Astrocyte (in vitro differentiated cells and primary cell): ENCODE measurements around the gene BMPER. TPM values are rescaled to one million over a fixed set of nuclear protein-coding genes. Genes with fewer than 3 reads are reported as not detected.

Source experiments
- DNase-seq: peaks from one replicate; pipeline ENCODE4 v3.0.0-alpha.2; 2010; ENCODE audit warnings: low read depth
- FAIRE-seq: peaks from 2 replicates; lab custom pipeline; 2011; peaks lifted over from hg19 to GRCh38; lab: Jason Lieb, UNC
- H2AFZ ChIP-seq: 2 replicates; pipeline ENCODE4 v1.6.0; 2012; ENCODE audit warnings: low read depth, low read length, inconsistent platforms
- H3K27ac ChIP-seq: 2 replicates; pipeline ENCODE4 v1.5.1; 2011; ENCODE audit warnings: low read depth, low read length, inconsistent platforms
- H3K27me3 ChIP-seq: 2 replicates; pipeline ENCODE4 v1.6.0; 2011; ENCODE audit warnings: low read length, inconsistent platforms; ENCODE audit not compliant: insufficient read depth
- H3K36me3 ChIP-seq: 2 replicates; pipeline ENCODE4 v1.5.1; 2011; ENCODE audit warnings: low read length, inconsistent platforms; ENCODE audit not compliant: insufficient read depth
- H3K4me1 ChIP-seq: 2 replicates; pipeline ENCODE4 v1.5.1; 2011; ENCODE audit warnings: low read length, inconsistent platforms; ENCODE audit not compliant: insufficient read depth
- H3K4me2 ChIP-seq: 2 replicates; pipeline ENCODE4 v1.6.0; 2012; ENCODE audit warnings: low read length, inconsistent platforms
- H3K4me3 ChIP-seq: 2 replicates; pipeline ENCODE4 v1.5.1; 2011; ENCODE audit warnings: low read depth, mild to moderate bottlenecking, low read length, inconsistent platforms; ENCODE audit not compliant: insufficient read depth
- H3K79me2 ChIP-seq: 2 replicates; pipeline ENCODE4 v1.6.0; 2012; ENCODE audit warnings: mild to moderate bottlenecking, low read length, inconsistent platforms; ENCODE audit not compliant: insufficient read depth
- H3K9ac ChIP-seq: 2 replicates; pipeline ENCODE4 v1.6.0; 2012; ENCODE audit warnings: mild to moderate bottlenecking, low read length, inconsistent platforms
- H3K9me3 ChIP-seq: 2 replicates; pipeline ENCODE4 v1.5.1; 2012; ENCODE audit warnings: low read depth, mild to moderate bottlenecking, low read length, inconsistent platforms; ENCODE audit not compliant: insufficient read depth
- H4K20me1 ChIP-seq: 2 replicates; pipeline ENCODE4 v1.6.0; 2012; ENCODE audit warnings: low read length, inconsistent platforms; ENCODE audit not compliant: insufficient read depth
- H3K27ac Mint-ChIP-seq: one replicate; pipeline ENCODE4 v1.8.0; 2021; ENCODE audit warnings: mild to moderate bottlenecking, mixed read lengths; ENCODE audit not compliant: unreplicated experiment
- H3K27me3 Mint-ChIP-seq: one replicate; pipeline ENCODE4 v1.8.0; 2021; ENCODE audit warnings: low read depth, mixed read lengths; ENCODE audit not compliant: unreplicated experiment
- H3K36me3 Mint-ChIP-seq: one replicate; pipeline ENCODE4 v1.8.0; 2021; ENCODE audit warnings: low read depth, mixed read lengths; ENCODE audit not compliant: unreplicated experiment
- H3K4me1 Mint-ChIP-seq: one replicate; pipeline ENCODE4 v1.8.0; 2021; ENCODE audit warnings: low read depth, mixed read lengths; ENCODE audit not compliant: unreplicated experiment
- H3K4me3 Mint-ChIP-seq: one replicate; pipeline ENCODE4 v1.8.0; 2021; ENCODE audit warnings: mild to moderate bottlenecking, moderate library complexity, mixed read lengths; ENCODE audit not compliant: unreplicated experiment
- H3K9me3 Mint-ChIP-seq: one replicate; pipeline ENCODE4 v1.8.0; 2021; ENCODE audit warnings: mild to moderate bottlenecking, mixed read lengths; ENCODE audit not compliant: unreplicated experiment
- EZH2 ChIP-seq: IDR thresholded peaks from 2 replicates; pipeline ENCODE4 v1.6.1; 2012; ENCODE audit warnings: mild to moderate bottlenecking, low read length, inconsistent platforms; ENCODE audit not compliant: insufficient read depth
- total RNA-seq: library from RNA; stranded (reverse); gene quantifications from 2 replicates; pipeline ENCODE4 v1.2.1, GENCODE V29; 2021
- TF ChIP-seq, protein P1 (sequence below): IDR thresholded peaks from 2 replicates; pipeline ENCODE4 v1.5.1; 2011; ENCODE audit warnings: low read depth, mild to moderate bottlenecking, inconsistent platforms, low read length, moderate library complexity; ENCODE audit not compliant: insufficient read depth

The BMPER gene
- total RNA-seq, 1 donor from 2014 or later: 4.4 TPM

DNA sequence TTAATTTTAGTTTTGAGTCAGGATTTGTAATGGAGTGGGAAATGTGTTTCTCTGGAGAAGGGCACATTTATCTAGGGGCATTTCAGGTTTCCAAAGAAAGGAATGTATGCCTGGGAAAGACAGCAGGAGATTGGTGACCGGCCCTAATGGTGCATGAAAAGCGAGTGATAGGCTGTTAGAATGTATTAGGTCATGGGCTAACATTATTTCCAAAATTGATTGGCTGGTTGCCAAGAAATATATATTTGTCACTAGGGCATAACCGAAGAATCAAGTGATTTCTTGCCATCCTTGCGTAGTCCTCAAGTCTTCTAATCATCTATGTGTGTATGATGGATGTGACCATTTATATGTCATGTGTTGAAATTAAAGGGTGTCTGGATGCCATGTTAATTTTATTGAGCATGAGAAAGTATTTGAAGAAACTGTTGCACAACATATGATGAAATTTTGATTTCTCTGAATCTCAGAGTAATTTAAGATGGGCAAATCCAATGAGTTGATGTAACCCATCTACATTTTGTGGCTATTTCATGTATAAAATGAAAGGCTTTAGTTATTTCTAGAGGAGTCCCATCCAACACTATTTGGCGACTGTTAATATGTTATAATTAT, 248.4 kb downstream of the BMPER start:
- no peak overlapping the region for H3K9ac ChIP-seq
- Mint-ChIP-seq H3K36me3 (no peaks in the 10 kb centered on the region), H3K9me3 (no peaks in the 10 kb centered on the region), H3K27me3 (no peaks in the 10 kb centered on the region), H3K4me1 (peaks cover 16% of the 10 kb centered on the region), H3K4me3 (no peak overlapping the region), H3K27ac (no peak overlapping the region)
- peak; percentile 66 for FAIRE-seq
- no peaks in the 10 kb centered on the region for H3K27me3 ChIP-seq
- no peaks in the 10 kb centered on the region for H3K36me3 ChIP-seq
- H2AFZ ChIP-seq: no peak overlapping the region
- no peaks in the 10 kb centered on the region for H3K79me2 ChIP-seq
- H3K4me2 ChIP-seq: no peak overlapping the region
- peaks cover 6% of the 10 kb centered on the region for H3K4me1 ChIP-seq
- DNase-seq: no peak
- H3K27ac ChIP-seq: no peak overlapping the region
- TF ChIP-seq EZH2: no peak
- TF ChIP-seq, protein P1, sequence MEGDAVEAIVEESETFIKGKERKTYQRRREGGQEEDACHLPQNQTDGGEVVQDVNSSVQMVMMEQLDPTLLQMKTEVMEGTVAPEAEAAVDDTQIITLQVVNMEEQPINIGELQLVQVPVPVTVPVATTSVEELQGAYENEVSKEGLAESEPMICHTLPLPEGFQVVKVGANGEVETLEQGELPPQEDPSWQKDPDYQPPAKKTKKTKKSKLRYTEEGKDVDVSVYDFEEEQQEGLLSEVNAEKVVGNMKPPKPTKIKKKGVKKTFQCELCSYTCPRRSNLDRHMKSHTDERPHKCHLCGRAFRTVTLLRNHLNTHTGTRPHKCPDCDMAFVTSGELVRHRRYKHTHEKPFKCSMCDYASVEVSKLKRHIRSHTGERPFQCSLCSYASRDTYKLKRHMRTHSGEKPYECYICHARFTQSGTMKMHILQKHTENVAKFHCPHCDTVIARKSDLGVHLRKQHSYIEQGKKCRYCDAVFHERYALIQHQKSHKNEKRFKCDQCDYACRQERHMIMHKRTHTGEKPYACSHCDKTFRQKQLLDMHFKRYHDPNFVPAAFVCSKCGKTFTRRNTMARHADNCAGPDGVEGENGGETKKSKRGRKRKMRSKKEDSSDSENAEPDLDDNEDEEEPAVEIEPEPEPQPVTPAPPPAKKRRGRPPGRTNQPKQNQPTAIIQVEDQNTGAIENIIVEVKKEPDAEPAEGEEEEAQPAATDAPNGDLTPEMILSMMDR: no peak
- no peak overlapping the region for H3K4me3 ChIP-seq
- no peaks in the 10 kb centered on the region for H3K9me3 ChIP-seq
- no peaks in the 10 kb centered on the region for H4K20me1 ChIP-seq

DNA sequence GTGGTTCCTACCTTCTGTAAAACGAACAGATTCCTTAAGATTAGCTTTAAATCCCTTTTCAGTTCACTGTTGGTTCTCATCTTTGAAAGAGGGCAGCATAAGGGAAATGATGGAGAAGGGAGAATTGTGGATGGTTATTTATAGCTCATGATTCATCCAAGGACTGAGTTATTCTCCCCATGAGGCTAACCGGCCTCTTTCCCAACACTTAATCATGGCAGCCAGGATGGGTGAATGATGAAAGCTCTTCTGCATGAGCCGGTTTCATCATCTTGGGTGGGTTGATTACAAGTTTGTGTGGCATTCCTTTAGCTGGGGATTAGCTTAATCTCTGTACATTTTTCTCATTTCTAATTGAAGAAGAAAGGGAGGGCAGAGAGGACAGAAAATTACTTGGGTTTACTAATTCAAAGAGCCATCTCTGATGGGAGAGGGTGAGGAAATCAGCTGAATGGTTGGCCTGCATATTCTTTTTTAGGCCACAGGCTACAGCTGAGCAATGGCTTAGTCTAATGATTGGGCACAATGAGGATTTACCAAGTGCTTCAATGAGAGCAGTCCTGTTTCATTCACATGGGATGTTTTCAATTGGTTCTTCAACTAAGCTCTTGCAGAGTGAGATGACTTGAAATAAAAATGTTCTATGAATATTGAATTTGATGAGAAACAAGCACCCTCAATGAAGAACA, 250.0 kb downstream of the BMPER start:
- Mint-ChIP-seq H3K9me3 (no peaks in the 10 kb centered on the region), H3K36me3 (no peaks in the 10 kb centered on the region), H3K27me3 (no peaks in the 10 kb centered on the region), H3K4me1 (peaks cover 22% of the 10 kb centered on the region), H3K27ac (peak overlapping the region; percentile 94), H3K4me3 (peak overlapping the region; percentile 50)
- TF ChIP-seq EZH2: no peak
- TF ChIP-seq, protein P1: no peak
- Histone ChIP-seq H3K4me2 (peak overlapping the region; percentile 31), H3K27me3 (no peaks in the 10 kb centered on the region), H2AFZ (peak overlapping the region; percentile 44), H3K9me3 (no peaks in the 10 kb centered on the region), H3K27ac (peak overlapping the region; percentile 53), H3K9ac (no peak overlapping the region), H4K20me1 (no peaks in the 10 kb centered on the region), H3K79me2 (no peaks in the 10 kb centered on the region), H3K36me3 (no peaks in the 10 kb centered on the region), H3K4me3 (no peak overlapping the region), H3K4me1 (peaks cover 6% of the 10 kb centered on the region)
- FAIRE-seq (peak; percentile 98), DNase-seq (peak; percentile 94)

DNA sequence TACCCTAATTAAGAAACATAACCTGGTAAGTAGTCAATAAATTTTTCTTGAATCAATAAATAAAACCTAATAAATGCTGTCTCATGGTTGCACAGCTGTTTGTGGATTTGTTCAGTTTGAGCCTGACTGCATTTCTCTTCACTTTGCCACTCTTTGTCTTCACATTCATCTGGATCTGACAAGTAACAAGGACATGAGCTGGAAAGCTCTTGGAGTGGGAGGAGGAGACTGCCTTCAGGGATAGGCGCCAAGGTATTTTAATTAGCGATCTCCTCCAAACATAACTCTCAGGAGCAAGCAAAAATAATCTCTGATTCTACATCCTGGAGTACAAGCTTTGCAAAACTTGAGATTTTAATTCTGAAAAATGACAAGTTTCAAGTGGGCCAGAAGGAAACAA, 251.0 kb downstream of the BMPER start:
- Histone ChIP-seq H3K4me3 (no peak overlapping the region), H3K79me2 (no peaks in the 10 kb centered on the region), H3K4me2 (no peak overlapping the region), H3K27ac (no peak overlapping the region), H3K9me3 (no peaks in the 10 kb centered on the region), H3K36me3 (no peaks in the 10 kb centered on the region), H4K20me1 (no peaks in the 10 kb centered on the region), H3K9ac (no peak overlapping the region), H3K4me1 (peaks cover 6% of the 10 kb centered on the region), H2AFZ (no peak overlapping the region), H3K27me3 (no peaks in the 10 kb centered on the region)
- DNase-seq (peak; percentile 49), FAIRE-seq (peak; percentile 75)
- Mint-ChIP-seq H3K9me3 (no peaks in the 10 kb centered on the region), H3K36me3 (no peaks in the 10 kb centered on the region), H3K4me1 (peaks cover 24% of the 10 kb centered on the region), H3K27me3 (no peaks in the 10 kb centered on the region), H3K4me3 (no peak overlapping the region), H3K27ac (no peak overlapping the region)
- TF ChIP-seq EZH2: no peak
- TF ChIP-seq, protein P1: no peak
